Uterus (tissue), 4 donors: ENCODE data around the gene PLEKHO1. TPM values are rescaled to one million over a fixed set of nuclear protein-coding genes. Genes with fewer than 3 reads are reported as not detected.
"Not testable (repeated sequence)": the region's sequence is repeated elsewhere in the genome, so short reads cannot be mapped to it uniquely, and the experiment has no call there.

Experiments used
- DNase-seq, 2 donors: peaks; one replicate each; pipeline ENCODE4 v3.0.0-alpha.2; 2019 to 2020
- H3K27ac ChIP-seq, 2 donors: fragments of 200-600 bp; sonication (generic); 1 replicate in 1 of 2; 2 replicates in 1 of 2; pipeline ENCODE4 v1.5.1; 2016 to 2018
- H3K27me3 ChIP-seq, 2 donors: fragments of 200-600 bp; sonication (generic); one replicate each; pipeline ENCODE4 v1.5.1; 2018 to 2019; ENCODE audit warnings: control low read depth in 1 of 2
- H3K36me3 ChIP-seq, 2 donors: fragments of 200-600 bp; sonication (generic); one replicate each; pipeline ENCODE4 v1.5.1; 2019; ENCODE audit warnings: control low read depth in 1 of 2
- H3K4me1 ChIP-seq, 2 donors: fragments of 200-600 bp; sonication (generic); one replicate each; pipeline ENCODE4 v1.5.1; 2018 to 2019; ENCODE audit warnings: control low read depth in 1 of 2
- H3K4me3 ChIP-seq, 2 donors: fragments of 200-600 bp; sonication (generic); 1 replicate in 1 of 2; 2 replicates in 1 of 2; pipeline ENCODE4 v1.5.1; 2018 to 2019; ENCODE audit warnings: mild to moderate bottlenecking in 1 of 2
- H3K9me3 ChIP-seq, 2 donors: fragments of 200-600 bp; sonication (generic); one replicate each; pipeline ENCODE4 v1.5.1; 2019; ENCODE audit warnings: control low read depth in 1 of 2
- CTCF ChIP-seq, 4 experiments: fragments of 200-600 bp in 2 of 4; fragments of 450-650 bp in 2 of 4; sonication (generic) in 2 of 4; IDR thresholded peaks; one replicate each; pipeline ENCODE4 v1.5.1; 2016 to 2019; ENCODE audit warnings: antibody characterized with exemption in 4 of 4, mild to moderate bottlenecking in 2 of 4, moderate library complexity in 1 of 4
- POLR2A ChIP-seq, 2 donors: fragments of 450-650 bp; IDR thresholded peaks; one replicate each; pipeline ENCODE4 v1.6.1; 2016; ENCODE audit warnings: antibody characterized with exemption in 2 of 2, mild to moderate bottlenecking in 1 of 2, moderate library complexity in 1 of 2
- intact Hi-C: fragments of 100-400 bp; cut with DNase I; formaldehyde crosslinking; loops from one replicate; pipeline ENCODE4 v1.15.1; 2023; ENCODE audit warnings: low total_unique reads
- total RNA-seq, 4 donors: library from RNA; depleted of rRNA in 3 of 4; stranded (reverse); fragments of >200 nt in 3 of 4; gene quantifications; one replicate each; pipeline versions ENCODE4 v1.1.0 to v1.2.4, GENCODE V29; 2014 to 2023
- donor health status: DM: yes; HTN: yes; CAD: no.

PLEKHO1 gene
- total RNA-seq, 4 donors from 2014 or later = 18.4 to 95.6 (median 36.2) TPM

GRCh38 chr1:150179867-150180266, 30.2 kb downstream of the PLEKHO1 start:
- no peak overlapping the region for H3K4me3 ChIP-seq
- intact Hi-C loops = loop anchor here (10.0 kb wide), 1 partner anchor 215 kb away; no protein-coding TSS in a partner anchor
- H3K36me3 ChIP-seq = no peaks in the 10 kb centered on the region
- H3K27ac ChIP-seq = no peak overlapping the region
- no peak for DNase-seq
- TF ChIP-seq CTCF (IDR thresholded peaks at IDR 0.05) = no peak
- no peak for TF ChIP-seq POLR2A (IDR thresholded peaks at IDR 0.05)
- H3K9me3 ChIP-seq = no peaks in the 10 kb centered on the region
- no peaks in the 10 kb centered on the region for H3K4me1 ChIP-seq
- no peaks in the 10 kb centered on the region for H3K27me3 ChIP-seq

GRCh38 chr1:150180474-150180873, 30.8 kb downstream of the PLEKHO1 start:
- no peaks in the 10 kb centered on the region for H3K27me3 ChIP-seq
- H3K4me3 ChIP-seq = no peak overlapping the region
- no peak overlapping the region for H3K27ac ChIP-seq
- no peak for TF ChIP-seq POLR2A (IDR thresholded peaks at IDR 0.05)
- no peak for TF ChIP-seq CTCF (IDR thresholded peaks at IDR 0.05)
- H3K36me3 ChIP-seq = no peaks in the 10 kb centered on the region
- DNase-seq = no peak
- intact Hi-C loops = no loop called here
- no peaks in the 10 kb centered on the region for H3K4me1 ChIP-seq
- no peaks in the 10 kb centered on the region for H3K9me3 ChIP-seq

- no peak overlapping the region for H3K27ac ChIP-seq
- no peaks in the 10 kb centered on the region for H3K9me3 ChIP-seq
- intact Hi-C loops = no loop called here
- no peaks in the 10 kb centered on the region for H3K4me1 ChIP-seq
- H3K4me3 ChIP-seq = no peak overlapping the region
- no peaks in the 10 kb centered on the region for H3K27me3 ChIP-seq
- DNase-seq = no peak
- no peak for TF ChIP-seq POLR2A (IDR thresholded peaks at IDR 0.05)
- no peak for TF ChIP-seq CTCF (IDR thresholded peaks at IDR 0.05)
- H3K36me3 ChIP-seq = no peaks in the 10 kb centered on the region
Measured at GRCh38 chr1:150182247-150182646, 32.5 kb downstream of the PLEKHO1 start.

GRCh38 chr1:150183061-150183460, 33.3 kb downstream of the PLEKHO1 start:
- intact Hi-C loops = no loop called here
- no peak overlapping the region for H3K27ac ChIP-seq

GRCh38 chr1:150185481-150185880, 35.8 kb downstream of the PLEKHO1 start:
- Histone ChIP-seq H3K27me3 (no peaks in the 10 kb centered on the region), H3K4me1 (no peaks in the 10 kb centered on the region), H3K4me3 (no peak overlapping the region), H3K9me3 (no peaks in the 10 kb centered on the region), H3K36me3 (no peaks in the 10 kb centered on the region), H3K27ac (no peak overlapping the region)
- intact Hi-C loops = no loop called here
- DNase-seq = no peak
- TF ChIP-seq CTCF (IDR thresholded peaks at IDR 0.05) (no peak), POLR2A (IDR thresholded peaks at IDR 0.05) (no peak)

More at GRCh38 chr1:150183061-150183460, 33.3 kb downstream of the PLEKHO1 start:
- Histone ChIP-seq H3K9me3 (no peaks in the 10 kb centered on the region), H3K4me3 (no peak overlapping the region), H3K27me3 (no peaks in the 10 kb centered on the region), H3K4me1 (no peaks in the 10 kb centered on the region), H3K36me3 (no peaks in the 10 kb centered on the region)
- DNase-seq = no peak
- no peak for TF ChIP-seq CTCF (IDR thresholded peaks at IDR 0.05)
- no peak for TF ChIP-seq POLR2A (IDR thresholded peaks at IDR 0.05)

GRCh38 chr1:150186438-150186788, 36.7 kb downstream of the PLEKHO1 start:
- H3K9me3 ChIP-seq, DNase-seq, H3K27me3 ChIP-seq, H3K4me3 ChIP-seq, intact Hi-C loops, H3K27ac ChIP-seq, H3K36me3 ChIP-seq, H3K4me1 ChIP-seq: not testable (repeated sequence)
